Psoas muscle (tissue), 8 donors: ENCODE results near the gene FARP1. TPM values are rescaled to one million over a fixed set of nuclear protein-coding genes. Genes with fewer than 3 reads are reported as not detected.
A peak's percentile ranks its signal among the peaks of the same experiment; 100 is the strongest.

Experiments used
- ATAC-seq, 4 donors: fragments of 200-7000 bp; cut with Tn5 transposase; one replicate each; pipeline ENCODE4 v1.9.1; 2020; ENCODE audit warnings: moderate library complexity in 3 of 4, mild to moderate bottlenecking in 2 of 4
- DNase-seq, 2 donors: peaks; one replicate each; pipeline ENCODE4 v3.0.0-alpha.2; 2020
- H3K27ac ChIP-seq: fragments of 200-600 bp; one replicate; pipeline ENCODE4 v1.8.0; 2022
- H3K27me3 ChIP-seq, 3 donors: fragments of 200-600 bp in 1 of 3; one replicate each; pipeline versions ENCODE4 v1.6.1 to v1.8.0; 2013 to 2022; ENCODE audit warnings: low read length in 2 of 3, mild to moderate bottlenecking in 2 of 3, moderate library complexity in 1 of 3; ENCODE audit not compliant: insufficient read depth in 3 of 3
- H3K36me3 ChIP-seq, 2 donors: fragments of 200-600 bp in 1 of 2; one replicate each; pipeline versions ENCODE4 v1.6.1 to v1.8.0; 2013 to 2022; ENCODE audit warnings: low read depth in 1 of 2, mild to moderate bottlenecking in 1 of 2, moderate library complexity in 1 of 2; ENCODE audit not compliant: insufficient read depth in 1 of 2
- H3K4me1 ChIP-seq: fragments of 200-600 bp; one replicate; pipeline ENCODE4 v1.8.0; 2022
- H3K4me3 ChIP-seq: fragments of 200-600 bp; one replicate; pipeline ENCODE4 v1.8.0; 2022; ENCODE audit warnings: mild to moderate bottlenecking
- H3K9me3 ChIP-seq: fragments of 200-600 bp; one replicate; pipeline ENCODE4 v1.8.0; 2022
- WGBS, 3 donors: extraction: QIAGEN DNeasy Blood & Tissue Kit; methylation state at CpG; one replicate each; pipeline versions ENCODE4 v1.1.6 to v1.1.7; 2013; 5-methylcytosine and 5-hydroxymethylcytosine counted together
- intact Hi-C, 2 donors: fragments of 100-400 bp; cut with DNase I; formaldehyde crosslinking; loops; one replicate each; pipeline versions ENCODE4 v1.11.0 to v1.14.2; 2022
- polyA plus RNA-seq, 3 donors: library from polyadenylated mRNA; stranded (reverse); fragments of 200-250 nt; gene quantifications; one replicate each; pipeline ENCODE4 v1.2.3, GENCODE V29; 2013
- total RNA-seq, 4 donors: library from RNA; stranded (reverse); fragmentation: NEBNext Ultra II Directional in 2 of 4; extraction: Animal tissue kit (Norgen Biotek cat#: 25700) in 2 of 4; gene quantifications; one replicate each; pipeline versions ENCODE4 v1.2.1 to v1.2.4, GENCODE V29; 2021 to 2023
- TF ChIP-seq, protein P1 (sequence below): fragments of 200-600 bp; IDR thresholded peaks from one replicate; pipeline ENCODE4 v1.8.0; 2022; ENCODE audit warnings: antibody characterized with exemption
- donor health status: healthy with polysubstance abuse.
- donor health status: DM: no; HTN: no; CAD: no; lungs with moderate emphysema.
- donor health status: Bipolar disorder and iron deficiency.
- donor health status: healthy.
- donor health status: DM: yes; HTN: yes; CAD: no.
- donor health status: DM: no; HTN: no; CAD: no.
- donor health status: DM: no; HTN: no; CAD: no.
- donor health status: DM: yes; HTN: yes; CAD: no.

FARP1 gene
- total and polyA plus RNA-seq, 7 donors, result 5.7 to 19.4 (median 9.2) TPM

DNA sequence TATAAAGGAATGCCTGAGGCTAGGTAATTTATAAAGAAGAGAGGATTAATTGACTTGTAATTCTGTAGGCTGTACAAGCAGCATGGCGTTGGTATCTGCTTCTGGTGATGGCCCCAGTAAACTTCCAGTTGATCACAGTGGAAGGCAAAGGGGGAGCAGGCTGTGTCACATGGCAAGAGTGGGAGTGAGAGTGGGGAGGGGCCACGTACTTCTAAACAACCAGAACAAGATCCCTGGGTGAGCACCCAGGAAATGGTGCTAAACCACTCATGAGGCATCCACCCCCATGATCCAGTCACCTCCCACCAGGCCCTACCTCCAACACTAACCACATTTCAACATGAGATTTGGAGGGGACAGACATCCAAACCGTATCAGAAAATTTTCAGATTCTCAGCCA is 37.2 kb downstream of the FARP1 start:
- Histone ChIP-seq H3K4me1 (no peaks in the 10 kb centered on the region), H3K4me3 (no peak overlapping the region), H3K36me3 (no peaks in the 10 kb centered on the region), H3K27ac (no peak overlapping the region), H3K27me3 (no peaks in the 10 kb centered on the region), H3K9me3 (no peaks in the 10 kb centered on the region)
- 58 to 79% (median 65%) methylated on average over 3 of the region's 3 CpGs for WGBS, 3 donors
- DNase-seq, result no peak
- no peak for ATAC-seq
- TF ChIP-seq, protein P1, sequence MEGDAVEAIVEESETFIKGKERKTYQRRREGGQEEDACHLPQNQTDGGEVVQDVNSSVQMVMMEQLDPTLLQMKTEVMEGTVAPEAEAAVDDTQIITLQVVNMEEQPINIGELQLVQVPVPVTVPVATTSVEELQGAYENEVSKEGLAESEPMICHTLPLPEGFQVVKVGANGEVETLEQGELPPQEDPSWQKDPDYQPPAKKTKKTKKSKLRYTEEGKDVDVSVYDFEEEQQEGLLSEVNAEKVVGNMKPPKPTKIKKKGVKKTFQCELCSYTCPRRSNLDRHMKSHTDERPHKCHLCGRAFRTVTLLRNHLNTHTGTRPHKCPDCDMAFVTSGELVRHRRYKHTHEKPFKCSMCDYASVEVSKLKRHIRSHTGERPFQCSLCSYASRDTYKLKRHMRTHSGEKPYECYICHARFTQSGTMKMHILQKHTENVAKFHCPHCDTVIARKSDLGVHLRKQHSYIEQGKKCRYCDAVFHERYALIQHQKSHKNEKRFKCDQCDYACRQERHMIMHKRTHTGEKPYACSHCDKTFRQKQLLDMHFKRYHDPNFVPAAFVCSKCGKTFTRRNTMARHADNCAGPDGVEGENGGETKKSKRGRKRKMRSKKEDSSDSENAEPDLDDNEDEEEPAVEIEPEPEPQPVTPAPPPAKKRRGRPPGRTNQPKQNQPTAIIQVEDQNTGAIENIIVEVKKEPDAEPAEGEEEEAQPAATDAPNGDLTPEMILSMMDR, result no peak
- intact Hi-C loops, result no loop called here

DNA sequence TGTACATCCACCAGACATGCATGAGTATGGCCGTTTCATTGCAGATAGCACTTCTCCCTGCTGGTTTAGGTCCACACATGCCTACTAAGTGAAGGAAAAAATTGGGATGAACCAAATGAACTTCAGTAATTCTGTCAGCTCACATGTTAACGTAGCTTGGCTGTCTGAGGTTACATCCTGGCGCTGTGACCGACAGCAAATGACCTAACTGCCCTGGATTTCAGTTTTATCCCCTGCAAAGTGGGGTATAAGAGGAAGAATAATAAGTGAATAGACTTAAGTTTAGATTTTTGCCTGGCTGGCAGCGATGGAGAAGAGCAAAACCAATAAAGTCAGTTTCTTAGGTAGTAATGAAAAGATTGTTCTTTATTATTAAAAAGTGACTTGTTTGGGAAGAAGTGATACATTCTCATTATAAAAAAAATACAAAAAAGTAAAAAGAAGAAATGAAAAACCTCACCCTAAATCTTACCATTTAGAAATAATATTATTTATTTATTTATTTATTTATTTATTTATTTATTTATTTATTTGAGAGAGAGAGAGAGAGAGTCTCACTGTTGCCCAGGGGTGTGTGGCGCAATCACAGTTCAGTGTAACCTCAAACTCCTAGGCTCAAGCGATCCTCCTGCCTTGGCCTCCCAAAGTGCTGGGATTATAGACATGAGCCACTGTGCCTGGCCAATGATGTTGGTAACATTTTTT is 38.4 kb downstream of the FARP1 start:
- DNase-seq (no peak), ATAC-seq (no peak)
- no peaks in the 10 kb centered on the region for H3K36me3 ChIP-seq
- H3K27me3 ChIP-seq, result no peaks in the 10 kb centered on the region
- H3K27ac ChIP-seq, result no peak overlapping the region
- H3K9me3 ChIP-seq, result no peaks in the 10 kb centered on the region
- H3K4me1 ChIP-seq, result no peaks in the 10 kb centered on the region
- TF ChIP-seq, protein P1, result no peak
- 65 to 79% (median 68%) methylated on average over 7 of the region's 7 CpGs for WGBS, 3 donors
- H3K4me3 ChIP-seq, result no peak overlapping the region
- intact Hi-C loops, result no loop called here

DNA sequence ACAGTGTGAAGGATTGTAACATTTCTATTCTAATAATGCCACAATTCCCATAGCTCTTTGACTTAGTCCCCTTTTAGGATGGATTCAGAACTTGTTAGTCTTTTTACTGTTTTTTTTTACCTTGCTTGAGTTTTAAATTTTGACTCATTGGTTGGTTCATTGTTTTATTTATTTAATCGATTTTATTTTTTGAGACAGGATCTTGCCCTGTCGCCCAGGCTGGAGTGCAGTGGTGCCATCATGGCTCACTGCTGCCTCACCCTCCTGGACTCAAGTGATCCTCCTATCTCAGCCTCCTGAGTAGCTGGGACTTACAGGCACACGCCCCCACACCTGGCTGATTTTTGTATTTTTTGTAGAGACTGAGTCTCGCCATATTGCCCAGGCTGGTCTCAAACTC is 39.3 kb downstream of the FARP1 start:
- Histone ChIP-seq H3K9me3 (no peaks in the 10 kb centered on the region), H3K4me1 (no peaks in the 10 kb centered on the region), H3K4me3 (no peak overlapping the region), H3K27ac (no peak overlapping the region), H3K36me3 (no peaks in the 10 kb centered on the region), H3K27me3 (no peaks in the 10 kb centered on the region)
- DNase-seq (no peak), ATAC-seq (no peak)
- TF ChIP-seq, protein P1, result no peak
- intact Hi-C loops, result no loop called here
- 93 to 97% (median 95%) methylated on average over 4 of the region's 4 CpGs for WGBS, 3 donors

DNA sequence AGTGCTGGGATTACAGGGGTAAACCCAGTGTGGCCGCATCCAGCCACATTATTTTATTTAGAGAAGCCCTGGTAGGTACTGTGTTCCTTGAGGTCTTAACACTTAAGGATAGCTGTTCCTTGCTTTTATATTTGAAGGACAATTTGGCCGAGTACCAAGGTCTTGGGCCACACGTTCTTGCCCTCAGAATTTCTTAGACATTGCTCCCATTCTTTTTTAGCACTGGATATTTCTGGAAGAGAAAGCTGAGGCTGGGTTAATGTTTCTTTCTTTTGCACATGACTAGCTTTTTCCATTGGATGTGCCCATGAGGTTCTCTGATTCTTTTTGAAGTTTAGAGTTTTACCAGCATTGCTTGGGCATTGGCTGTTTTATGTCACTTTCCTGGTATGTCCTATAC is 39.7 kb downstream of the FARP1 start:
- ATAC-seq (peak in 1 of 4 donors; percentile 50), DNase-seq (no peak)
- no peaks in the 10 kb centered on the region for H3K36me3 ChIP-seq
- no peaks in the 10 kb centered on the region for H3K27me3 ChIP-seq
- H3K27ac ChIP-seq, result no peak overlapping the region
- H3K4me1 ChIP-seq, result no peaks in the 10 kb centered on the region
- WGBS, 3 donors, result 41 to 69% (median 45%) methylated on average over 3 of the region's 3 CpGs
- intact Hi-C loops, result no loop called here
- H3K9me3 ChIP-seq, result no peaks in the 10 kb centered on the region
- H3K4me3 ChIP-seq, result no peak overlapping the region
- TF ChIP-seq, protein P1, result no peak

DNA sequence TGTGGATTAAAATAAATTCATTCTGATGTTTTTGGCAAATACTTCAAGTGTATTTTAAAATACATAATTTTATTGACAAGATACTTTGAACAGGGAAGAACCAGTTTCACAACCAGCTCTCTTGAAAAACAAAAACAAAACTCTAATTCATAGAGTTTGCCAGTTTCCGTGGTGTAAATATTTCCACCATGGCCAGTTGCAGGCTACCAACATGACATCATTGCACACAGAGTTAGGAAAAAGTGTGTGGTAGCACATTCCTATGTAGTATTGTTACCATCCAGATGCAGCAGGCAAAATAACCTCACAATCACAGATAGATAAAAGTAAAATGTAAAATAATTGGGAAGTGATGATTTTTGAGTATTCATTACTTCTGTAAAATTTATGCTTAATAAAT is 41.9 kb downstream of the FARP1 start:
- H3K4me1 ChIP-seq, result peaks cover 2% of the 10 kb centered on the region
- TF ChIP-seq, protein P1, result no peak
- no peaks in the 10 kb centered on the region for H3K9me3 ChIP-seq
- H3K27me3 ChIP-seq, result no peaks in the 10 kb centered on the region
- intact Hi-C loops, result no loop called here
- no peak overlapping the region for H3K4me3 ChIP-seq
- no peak overlapping the region for H3K27ac ChIP-seq
- ATAC-seq (no peak), DNase-seq (no peak)
- WGBS, 3 donors, result 33 to 52% (median 50%) methylated on average over 1 of the region's 1 CpG
- H3K36me3 ChIP-seq, result no peaks in the 10 kb centered on the region
